Loucy (cell line): ENCODE data around the gene MISFA.
"Not testable (repeated sequence)": the region's sequence is repeated elsewhere in the genome, so short reads cannot be mapped to it uniquely, and the experiment has no call there.

ENCODE experiments used
- H2AFZ ChIP-seq: fragments of 200-600 bp; sonication (generic); 2 replicates; pipeline ENCODE4 v1.6.0; 2016; ENCODE audit warnings: antibody characterized with exemption, mild to moderate bottlenecking, low read length, moderate library complexity
- H3F3A ChIP-seq: fragments of 200-600 bp; 2 replicates; pipeline ENCODE4 v1.6.0; 2016; ENCODE audit warnings: antibody characterized with exemption, low read depth, mild to moderate bottlenecking
- H3K27me3 ChIP-seq: fragments of 200-600 bp; sonication (generic); 2 replicates; pipeline ENCODE4 v1.6.1; 2014; ENCODE audit warnings: low read length, mild to moderate bottlenecking; ENCODE audit not compliant: insufficient read depth, poor library complexity, severe bottlenecking
- H3K36me3 ChIP-seq: fragments of 200-600 bp; sonication (generic); 2 replicates; pipeline ENCODE4 v1.6.1; 2016; ENCODE audit warnings: low read length; ENCODE audit not compliant: insufficient read depth
- H3K4me1 ChIP-seq: fragments of 200-600 bp; sonication (generic); 2 replicates; pipeline ENCODE4 v1.5.1; 2014; ENCODE audit warnings: low read length, mild to moderate bottlenecking; ENCODE audit not compliant: insufficient read depth, poor library complexity, severe bottlenecking
- H3K4me2 ChIP-seq: fragments of 200-600 bp; sonication (generic); 2 replicates; pipeline ENCODE4 v1.6.0; 2014; ENCODE audit warnings: antibody characterized with exemption, low read length, low read depth, mild to moderate bottlenecking; ENCODE audit not compliant: poor library complexity, severe bottlenecking
- H3K4me3 ChIP-seq: fragments of 200-600 bp; sonication (generic); 2 replicates; pipeline ENCODE4 v1.5.1; 2014; ENCODE audit warnings: low read length, mild to moderate bottlenecking, mixed read lengths; ENCODE audit not compliant: poor library complexity, severe bottlenecking
- H3K79me2 ChIP-seq: fragments of 200-600 bp; sonication (generic); 2 replicates; pipeline ENCODE4 v1.6.1; 2014; ENCODE audit warnings: low read length; ENCODE audit not compliant: insufficient read depth
- H3K9ac ChIP-seq: fragments of 200-600 bp; sonication (generic); 2 replicates; pipeline ENCODE4 v1.6.0; 2014; ENCODE audit warnings: mild to moderate bottlenecking, low read depth, low read length, moderate library complexity; ENCODE audit not compliant: poor library complexity, severe bottlenecking
- H3K9me2 ChIP-seq: fragments of 200-600 bp; sonication (generic); replicated peaks from 2 replicates; pipeline ENCODE4 v1.6.1; 2016; ENCODE audit warnings: low read depth, low read length, mixed read lengths
- H3K9me3 ChIP-seq: fragments of 200-600 bp; sonication (generic); 2 replicates; pipeline ENCODE4 v1.6.1; 2014; ENCODE audit warnings: mild to moderate bottlenecking, antibody characterized with exemption, low read length, low read depth; ENCODE audit not compliant: insufficient read depth
- H4K20me1 ChIP-seq: fragments of 200-600 bp; sonication (generic); 2 replicates; pipeline ENCODE4 v1.6.0; 2014; ENCODE audit warnings: antibody characterized with exemption, low read length, mild to moderate bottlenecking; ENCODE audit not compliant: insufficient read depth, poor library complexity, severe bottlenecking
- EZH2phosphoT487 ChIP-seq: fragments of 200-600 bp; IDR thresholded peaks from 2 replicates; pipeline ENCODE4 v1.6.1; 2018; ENCODE audit warnings: antibody characterized with exemption, mild to moderate bottlenecking, moderate library complexity, borderline replicate concordance
- TF ChIP-seq, protein P1 (sequence below): fragments of 200-600 bp; sonication (generic); conservative IDR thresholded peaks from 2 replicates; pipeline ENCODE4 v1.5.1; 2014; ENCODE audit warnings: mild to moderate bottlenecking, antibody characterized with exemption, low read length

MISFA gene

DNA sequence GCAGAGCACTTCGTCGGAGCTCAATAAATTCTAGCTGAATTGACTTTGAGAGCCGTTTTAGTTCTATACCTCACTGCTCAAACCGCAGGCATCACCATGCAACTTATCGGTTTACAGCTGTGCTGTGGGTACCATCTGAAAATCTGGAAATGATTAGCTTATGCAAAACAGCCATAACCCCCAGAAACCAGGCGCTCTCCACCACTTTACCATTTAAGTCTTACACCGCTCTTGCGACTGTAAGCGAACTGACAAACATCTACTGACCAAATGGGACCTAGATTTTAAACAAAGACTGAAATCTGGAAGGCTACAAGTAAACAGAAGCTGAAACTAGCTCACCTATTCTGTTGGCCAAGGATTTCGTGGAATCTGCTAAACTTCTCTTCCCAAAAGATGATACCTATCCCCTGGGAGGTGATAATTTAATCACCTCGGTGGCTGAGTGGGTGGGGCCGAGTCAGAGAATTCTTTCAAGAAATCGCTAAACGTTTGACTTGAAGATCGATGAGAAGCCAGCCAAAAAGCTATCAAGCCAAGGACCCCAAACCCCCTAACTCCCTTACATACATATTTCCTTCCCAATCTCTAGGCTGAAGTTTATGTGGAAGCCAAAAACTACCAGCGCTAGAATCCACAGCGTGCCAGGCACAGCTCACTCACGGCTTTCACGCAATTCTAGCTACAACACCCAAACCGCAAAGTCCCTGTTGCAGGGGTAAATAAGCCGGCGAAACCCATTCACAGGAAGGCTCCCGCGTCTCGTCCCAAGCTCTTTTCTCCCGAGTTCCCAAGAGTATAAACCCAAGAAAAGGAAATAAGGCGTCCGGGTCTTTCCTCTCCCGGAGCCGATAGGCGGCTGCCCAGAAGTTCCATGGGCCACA lies 33.9 kb downstream of the MISFA start:
- Histone ChIP-seq H3K36me3 (no peaks in the 10 kb centered on the region), H3K79me2 (peaks cover 50% of the 10 kb centered on the region), H3K9me3 (no peaks in the 10 kb centered on the region), H3K4me1 (peaks cover 23% of the 10 kb centered on the region), H3K4me2 (peak overlapping the region; percentile 98), H2AFZ (peak overlapping the region; percentile 77), H3K27me3 (no peaks in the 10 kb centered on the region), H3K9ac (peak overlapping the region; percentile 89), H3F3A (no peaks in the 10 kb centered on the region), H3K4me3 (peak overlapping the region; percentile 89), H4K20me1 (peaks cover 19% of the 10 kb centered on the region), H3K9me2 (no peaks in the 10 kb centered on the region)
- TF ChIP-seq, protein P1, sequence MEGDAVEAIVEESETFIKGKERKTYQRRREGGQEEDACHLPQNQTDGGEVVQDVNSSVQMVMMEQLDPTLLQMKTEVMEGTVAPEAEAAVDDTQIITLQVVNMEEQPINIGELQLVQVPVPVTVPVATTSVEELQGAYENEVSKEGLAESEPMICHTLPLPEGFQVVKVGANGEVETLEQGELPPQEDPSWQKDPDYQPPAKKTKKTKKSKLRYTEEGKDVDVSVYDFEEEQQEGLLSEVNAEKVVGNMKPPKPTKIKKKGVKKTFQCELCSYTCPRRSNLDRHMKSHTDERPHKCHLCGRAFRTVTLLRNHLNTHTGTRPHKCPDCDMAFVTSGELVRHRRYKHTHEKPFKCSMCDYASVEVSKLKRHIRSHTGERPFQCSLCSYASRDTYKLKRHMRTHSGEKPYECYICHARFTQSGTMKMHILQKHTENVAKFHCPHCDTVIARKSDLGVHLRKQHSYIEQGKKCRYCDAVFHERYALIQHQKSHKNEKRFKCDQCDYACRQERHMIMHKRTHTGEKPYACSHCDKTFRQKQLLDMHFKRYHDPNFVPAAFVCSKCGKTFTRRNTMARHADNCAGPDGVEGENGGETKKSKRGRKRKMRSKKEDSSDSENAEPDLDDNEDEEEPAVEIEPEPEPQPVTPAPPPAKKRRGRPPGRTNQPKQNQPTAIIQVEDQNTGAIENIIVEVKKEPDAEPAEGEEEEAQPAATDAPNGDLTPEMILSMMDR, result no peak
- no peak for TF ChIP-seq EZH2phosphoT487

DNA sequence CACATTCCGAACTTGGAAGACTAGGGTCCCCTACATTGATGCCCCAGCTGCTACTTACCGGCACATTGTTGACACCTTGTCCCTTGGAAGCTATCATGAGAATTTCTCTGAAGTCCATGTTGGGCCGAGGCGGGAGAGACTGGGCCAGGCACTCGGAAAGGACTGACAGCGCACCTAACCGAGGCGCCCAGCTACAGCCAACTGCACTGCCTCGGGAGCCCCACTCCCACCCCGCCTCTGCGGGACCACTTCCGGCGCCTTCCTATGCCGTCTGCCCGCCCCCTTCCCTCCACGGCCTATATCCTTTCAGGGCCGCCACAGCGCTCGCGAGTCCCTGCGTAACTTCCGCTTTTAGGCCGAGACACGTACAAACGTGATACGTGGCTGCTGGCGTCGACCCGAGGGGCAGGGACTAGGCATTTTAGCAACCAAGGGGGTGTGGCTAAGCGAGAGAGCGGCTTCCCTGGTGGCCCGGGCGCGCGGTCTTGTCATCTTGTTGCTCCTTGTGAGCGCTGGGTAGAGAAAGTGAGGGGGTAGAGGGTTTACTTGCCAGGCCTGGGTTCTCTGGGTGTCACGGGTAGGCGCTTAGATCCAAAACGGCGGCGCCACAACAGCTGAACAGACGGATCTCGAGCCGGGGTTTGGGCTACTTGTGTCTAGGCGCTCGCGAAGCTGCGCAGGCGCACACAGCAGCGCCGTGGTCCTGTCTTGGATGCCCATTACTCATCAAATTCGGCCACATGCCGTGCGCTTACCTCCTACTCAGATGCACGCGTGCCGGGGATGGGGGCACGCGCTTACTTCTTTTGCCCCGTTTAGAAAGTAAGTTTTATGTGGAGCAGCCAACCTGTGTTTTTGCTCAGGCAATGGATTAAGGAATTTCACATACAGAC lies 34.8 kb downstream of the MISFA start, which contains the start of gene SPTY2D1:
Gene SPTY2D1 (minus strand): TSS at position 203 of the 893 bp plus-strand sequence. CDS start 85 bp downstream, at position 118.
- Histone ChIP-seq H3K27me3 (no peaks in the 10 kb centered on the region), H3F3A (no peaks in the 10 kb centered on the region), H3K9ac (peak within 1 kb of the TSS; percentile 89), H2AFZ (peak within 1 kb of the TSS; percentile 91), H3K4me1 (peaks cover 23% of the 10 kb centered on the region), H4K20me1 (peaks cover 18% of the 10 kb centered on the region), H3K79me2 (peaks cover 41% of the 10 kb centered on the region), H3K4me2 (peak within 1 kb of the TSS; percentile 98), H3K9me3 (no peaks in the 10 kb centered on the region), H3K36me3 (no peaks in the 10 kb centered on the region), H3K9me2 (no peaks in the 10 kb centered on the region), H3K4me3 (peak within 1 kb of the TSS; percentile 89)
- TF ChIP-seq, protein P1, result no peak
- TF ChIP-seq EZH2phosphoT487, result no peak

DNA sequence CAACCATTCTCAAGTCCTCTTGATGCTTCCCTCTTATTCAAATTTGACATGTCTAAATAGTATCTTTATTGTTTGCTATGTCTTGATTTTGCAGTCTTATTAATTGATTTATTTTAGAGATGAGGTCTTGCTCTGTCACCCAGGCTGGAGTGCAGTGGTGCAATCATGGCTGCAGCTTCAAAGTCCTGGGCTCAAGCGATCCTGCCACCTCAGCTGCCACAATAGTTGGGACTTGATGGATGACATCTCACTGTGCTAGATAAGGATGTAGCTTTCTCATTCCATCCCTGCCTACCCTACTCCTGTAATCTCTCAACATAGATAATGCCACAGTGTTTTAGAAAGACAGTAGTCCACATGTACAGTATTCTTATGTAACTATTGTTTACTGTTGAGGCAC lies 42.1 kb downstream of the MISFA start:
- Histone ChIP-seq H3K4me1 (no peaks in the 10 kb centered on the region), H3K79me2 (no peaks in the 10 kb centered on the region), H3K9me3 (no peaks in the 10 kb centered on the region), H4K20me1 (no peaks in the 10 kb centered on the region), H3K9me2 (no peaks in the 10 kb centered on the region), H3F3A (no peaks in the 10 kb centered on the region), H3K27me3 (peaks cover 3% of the 10 kb centered on the region), H3K4me3 (no peak overlapping the region), H3K9ac (no peak overlapping the region), H3K36me3 (no peaks in the 10 kb centered on the region), H3K4me2 (no peak overlapping the region), H2AFZ (no peak overlapping the region)
- no peak for TF ChIP-seq EZH2phosphoT487
- TF ChIP-seq, protein P1, result no peak

DNA sequence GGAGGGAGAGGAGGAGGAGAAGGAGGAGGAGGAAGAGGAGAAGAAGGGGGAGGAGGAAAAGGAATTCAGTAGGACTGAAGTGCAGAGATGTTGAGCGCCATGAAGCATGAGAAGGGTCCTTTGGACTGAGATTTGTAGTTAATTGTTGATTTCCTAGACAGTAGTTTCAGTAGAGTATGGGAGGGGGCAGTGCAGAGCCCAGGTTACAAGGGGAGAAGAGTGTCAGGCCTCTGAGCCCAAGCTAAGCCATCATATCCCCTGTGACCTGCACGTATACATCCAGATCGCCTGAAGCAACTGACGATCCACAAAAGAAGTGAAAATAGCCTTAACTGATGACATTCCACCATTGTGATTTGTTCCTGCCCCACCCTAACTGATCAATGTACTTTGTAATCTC lies 43.4 kb downstream of the MISFA start:
- not testable (repeated sequence) for H3K27me3 ChIP-seq, H3K79me2 ChIP-seq, H3K9me2 ChIP-seq, H3K4me3 ChIP-seq, H2AFZ ChIP-seq, H3F3A ChIP-seq, H3K36me3 ChIP-seq, H3K9me3 ChIP-seq, H3K9ac ChIP-seq, H3K4me1 ChIP-seq, H3K4me2 ChIP-seq, H4K20me1 ChIP-seq
